ENCODE results near the gene BLOC1S5. TPM values are rescaled to one million over a fixed set of nuclear protein-coding genes. Genes with fewer than 3 reads are reported as not detected.
A peak's percentile ranks its signal among the peaks of the same experiment; 100 is the strongest.

The BLOC1S5 gene
- total RNA-seq (10 to 100 TPM in 4 of 5 experiments, 1 to 10 TPM in 1; 9.6 to 26.2 (median 22.6) TPM), polyA plus RNA-seq (10 to 100 TPM; 31.4 to 39.2 TPM), total RNA-seq (11.6 reads per million, percentile 39 among the genes with 10 or more reads in this experiment)

GRCh38 chr6:8063761-8064637 lies at the start of gene BLOC1S5:
TSS of gene BLOC1S5 (minus strand) at chr6:8064389. CDS start at chr6:8064376, 13 bp downstream.
- no peaks in the 10 kb centered on the region for H3K27me3 Mint-ChIP-seq
- H3K9me3 Mint-ChIP-seq = no peaks in the 10 kb centered on the region
- H3K4me3 ChIP-seq (ENCODE audit: low read length) = peak within 1 kb of the TSS; percentile 89
- no peaks in the 10 kb centered on the region for H3K9me3 ChIP-seq (ENCODE audit: control insufficient read depth in 2 of 3, low read length in 3 of 3)
- peak within 1 kb of the TSS; percentile 92 for H3K27ac ChIP-seq (ENCODE audit: low read depth, low read length)
- H3K4me1 Mint-ChIP-seq = peaks cover 9 to 38% (median 28%) of the 10 kb centered on the region in 7 donors
- peaks cover 10% of the 10 kb centered on the region in 2 donors for H3K4me1 ChIP-seq (ENCODE audit: control insufficient read depth in 2 of 2, insufficient read depth in 2 of 2, low read length in 2 of 2)
- peak; percentile 89 to 99 (median 97) for DNase-seq
- H3K27ac Mint-ChIP-seq = peak within 1 kb of the TSS; percentile 91 to 97 (median 95)
- ChIA-PET CTCF (interaction anchor here (0.5 to 1.9 kb wide), 5 partner anchors 37 to 340 kb away, joined by 3 to 6 read pairs (median 3); partner anchors contain the start of gene EEF1E1), POLR2A (interaction anchor here (1.0 to 2.7 kb wide), 8 partner anchors 18 to 752 kb away, joined by 3 to 30 read pairs (median 4); partner anchors contain the start of genes CAGE1, EEF1E1 and RIOK1)
- H3K36me3 Mint-ChIP-seq = peaks cover 0 to 12% (median 6%) of the 10 kb centered on the region in 5 donors
- peaks cover 0 to 11% (median 0%) of the 10 kb centered on the region in 3 experiments for H3K36me3 ChIP-seq (ENCODE audit: control insufficient read depth in 2 of 3, insufficient read depth in 3 of 3, low read length in 3 of 3)
- H3K27me3 ChIP-seq (ENCODE audit: control insufficient read depth in 2 of 2, insufficient read depth in 2 of 2, low read length in 2 of 2) = no peaks in the 10 kb centered on the region
- intact Hi-C loops (cut with micrococcal nuclease) = loop anchor here (1.0 to 2.0 kb wide), 9 partner anchors 38 to 751 kb away; partner anchors contain the start of genes CAGE1 (in 2 of the 2), EEF1E1 (in 2 of the 2), RIOK1 (in 2 of the 2) and SLC35B3 (in 2 of the 2)
- peak; percentile 98 for ATAC-seq
- peak within 1 kb of the TSS; percentile 91 to 98 (median 95) for H3K4me3 Mint-ChIP-seq

- no peak for DNase-seq
- no peaks in the 10 kb centered on the region for H3K27me3 ChIP-seq (ENCODE audit: control insufficient read depth in 2 of 2, insufficient read depth in 2 of 2, low read length in 2 of 2)
- intact Hi-C loops (cut with micrococcal nuclease) = no loop called here
- CTCF ChIA-PET = no interaction called here
- no peaks in the 10 kb centered on the region for H3K9me3 ChIP-seq (ENCODE audit: control insufficient read depth in 2 of 3, low read length in 3 of 3)
- ATAC-seq = no peak
- Mint-ChIP-seq H3K9me3 (peaks cover 0 to 4% (median 0%) of the 10 kb centered on the region in 11 donors), H3K4me3 (no peak overlapping the region), H3K27ac (no peak overlapping the region), H3K27me3 (peaks cover 7 to 22% (median 15%) of the 10 kb centered on the region in 5 donors), H3K4me1 (no peaks in the 10 kb centered on the region), H3K36me3 (peaks cover 0 to 6% (median 0%) of the 10 kb centered on the region in 5 donors)
- H3K36me3 ChIP-seq (ENCODE audit: control insufficient read depth in 2 of 3, insufficient read depth in 3 of 3, low read length in 3 of 3) = no peaks in the 10 kb centered on the region
- no peak overlapping the region for H3K27ac ChIP-seq (ENCODE audit: low read depth, low read length)
- POLR2A ChIA-PET = no interaction called here
- no peaks in the 10 kb centered on the region for H3K4me1 ChIP-seq (ENCODE audit: control insufficient read depth in 2 of 2, insufficient read depth in 2 of 2, low read length in 2 of 2)
- H3K4me3 ChIP-seq (ENCODE audit: low read length) = no peak overlapping the region
These were observed 49.0 kb upstream of the BLOC1S5 start for GRCh38 chr6:8113131-8113654.

GRCh38 chr6:8110725-8111124 lies 46.5 kb upstream of the BLOC1S5 start:
- no peaks in the 10 kb centered on the region for H3K4me1 ChIP-seq (ENCODE audit: control insufficient read depth in 2 of 2, insufficient read depth in 2 of 2, low read length in 2 of 2)
- H3K36me3 ChIP-seq (ENCODE audit: control insufficient read depth in 2 of 3, insufficient read depth in 3 of 3, low read length in 3 of 3) = no peaks in the 10 kb centered on the region
- ChIA-PET CTCF (no interaction called here), POLR2A (no interaction called here)
- Mint-ChIP-seq H3K27me3 (peaks cover 23 to 43% (median 30%) of the 10 kb centered on the region in 5 donors), H3K27ac (no peak overlapping the region), H3K36me3 (peaks cover 0 to 12% (median 0%) of the 10 kb centered on the region in 5 donors), H3K9me3 (peaks cover 0 to 8% (median 0%) of the 10 kb centered on the region in 11 donors), H3K4me3 (no peak overlapping the region), H3K4me1 (no peaks in the 10 kb centered on the region)
- no peaks in the 10 kb centered on the region for H3K9me3 ChIP-seq (ENCODE audit: control insufficient read depth in 2 of 3, low read length in 3 of 3)
- H3K27me3 ChIP-seq (ENCODE audit: control insufficient read depth in 2 of 2, insufficient read depth in 2 of 2, low read length in 2 of 2) = no peaks in the 10 kb centered on the region
- H3K27ac ChIP-seq (ENCODE audit: low read depth, low read length) = no peak overlapping the region
- DNase-seq (no peak), ATAC-seq (no peak)
- H3K4me3 ChIP-seq (ENCODE audit: low read length) = no peak overlapping the region
- intact Hi-C loops (cut with micrococcal nuclease) = no loop called here

GRCh38 chr6:8110117-8110721 lies 46.0 kb upstream of the BLOC1S5 start:
- H3K4me1 Mint-ChIP-seq = no peaks in the 10 kb centered on the region
- ChIA-PET CTCF (no interaction called here), POLR2A (no interaction called here)
- no peak for ATAC-seq
- peaks cover 0 to 12% (median 0%) of the 10 kb centered on the region in 5 donors for H3K36me3 Mint-ChIP-seq
- Histone ChIP-seq H3K27ac (ENCODE audit: low read depth, low read length) (no peak overlapping the region), H3K4me3 (ENCODE audit: low read length) (no peak overlapping the region), H3K36me3 (ENCODE audit: control insufficient read depth in 2 of 3, insufficient read depth in 3 of 3, low read length in 3 of 3) (no peaks in the 10 kb centered on the region), H3K9me3 (ENCODE audit: control insufficient read depth in 2 of 3, low read length in 3 of 3) (no peaks in the 10 kb centered on the region), H3K4me1 (ENCODE audit: control insufficient read depth in 2 of 2, insufficient read depth in 2 of 2, low read length in 2 of 2) (no peaks in the 10 kb centered on the region), H3K27me3 (ENCODE audit: control insufficient read depth in 2 of 2, insufficient read depth in 2 of 2, low read length in 2 of 2) (no peaks in the 10 kb centered on the region)
- intact Hi-C loops (cut with micrococcal nuclease) = no loop called here
- H3K27me3 Mint-ChIP-seq = peaks cover 23 to 43% (median 31%) of the 10 kb centered on the region in 5 donors
- H3K9me3 Mint-ChIP-seq = peaks cover 0 to 8% (median 0%) of the 10 kb centered on the region in 11 donors
- no peak overlapping the region for H3K27ac Mint-ChIP-seq
- DNase-seq = no peak
- no peak overlapping the region for H3K4me3 Mint-ChIP-seq

- Mint-ChIP-seq H3K27ac (no peak overlapping the region), H3K4me3 (no peak overlapping the region), H3K9me3 (peaks cover 0 to 4% (median 0%) of the 10 kb centered on the region in 11 donors), H3K4me1 (no peaks in the 10 kb centered on the region), H3K27me3 (peaks cover 28 to 43% (median 39%) of the 10 kb centered on the region in 5 donors), H3K36me3 (peaks cover 0 to 8% (median 0%) of the 10 kb centered on the region in 5 donors)
- H3K9me3 ChIP-seq (ENCODE audit: control insufficient read depth in 2 of 3, low read length in 3 of 3) = no peaks in the 10 kb centered on the region
- no peaks in the 10 kb centered on the region for H3K27me3 ChIP-seq (ENCODE audit: control insufficient read depth in 2 of 2, insufficient read depth in 2 of 2, low read length in 2 of 2)
- H3K36me3 ChIP-seq (ENCODE audit: control insufficient read depth in 2 of 3, insufficient read depth in 3 of 3, low read length in 3 of 3) = no peaks in the 10 kb centered on the region
- DNase-seq (no peak), ATAC-seq (no peak)
- no peak overlapping the region for H3K4me3 ChIP-seq (ENCODE audit: low read length)
- H3K27ac ChIP-seq (ENCODE audit: low read depth, low read length) = no peak overlapping the region
- ChIA-PET POLR2A (no interaction called here), CTCF (no interaction called here)
- intact Hi-C loops (cut with micrococcal nuclease) = no loop called here
- no peaks in the 10 kb centered on the region for H3K4me1 ChIP-seq (ENCODE audit: control insufficient read depth in 2 of 2, insufficient read depth in 2 of 2, low read length in 2 of 2)
These were observed 44.8 kb upstream of the BLOC1S5 start for GRCh38 chr6:8108759-8109539.
